GM23338 (cell line): ENCODE data around the gene IQCM.

Source experiments
- CREB1 ChIP-seq: fragments of 250-450 bp; sonication (Bioruptor Pico); IDR thresholded peaks from 2 replicates; pipeline ENCODE4 v1.5.0; 2020; ENCODE audit warnings: low read depth, mild to moderate bottlenecking, moderate library complexity
- EZH2 ChIP-seq: fragments of 200-600 bp; sonication (generic); IDR thresholded peaks from one replicate; pipeline ENCODE4 v1.8.0; 2017; ENCODE audit warnings: antibody characterized with exemption, mild to moderate bottlenecking, low read depth; ENCODE audit not compliant: unreplicated experiment
- EZH2phosphoT487 ChIP-seq: fragments of 200-600 bp; sonication (generic); IDR thresholded peaks from one replicate; pipeline ENCODE4 v1.8.1; 2018; ENCODE audit warnings: antibody characterized with exemption; ENCODE audit not compliant: unreplicated experiment
- JUNB ChIP-seq: IDR thresholded peaks from one replicate; pipeline ENCODE4 v1.6.1; 2016; ENCODE audit warnings: antibody characterized with exemption; ENCODE audit not compliant: unreplicated experiment
- NANOG ChIP-seq: IDR thresholded peaks from 2 replicates; pipeline ENCODE4 v1.6.1; 2016; ENCODE audit warnings: antibody characterized with exemption, borderline replicate concordance
- POLR2AphosphoS5 ChIP-seq: IDR thresholded peaks from 2 replicates; pipeline ENCODE4 v1.6.1; 2016; ENCODE audit warnings: antibody characterized with exemption, low read depth
- STAT1 ChIP-seq: IDR thresholded peaks from one replicate; pipeline ENCODE4 v1.6.1; 2016; ENCODE audit warnings: antibody characterized with exemption; ENCODE audit not compliant: unreplicated experiment
- ZNF114 ChIP-seq: fragments of 250-450 bp; sonication (Bioruptor Pico); IDR thresholded peaks from 2 replicates; pipeline ENCODE4 v1.5.0; 2020; ENCODE audit warnings: mild to moderate bottlenecking, moderate library complexity
- ZNF331 ChIP-seq: fragments of 250-450 bp; sonication (Bioruptor Pico); IDR thresholded peaks from 2 replicates; pipeline ENCODE4 v1.5.0; 2020; ENCODE audit warnings: low read depth, mild to moderate bottlenecking, moderate library complexity
- TF ChIP-seq, protein P1 (sequence below), 2 experiments: fragments of 200-600 bp in 1 of 2; sonication (generic) in 1 of 2; conservative IDR thresholded peaks; 2 replicates each; pipeline versions ENCODE4 v1.5.1 to v1.6.1; 2016 to 2017; ENCODE audit warnings: antibody characterized with exemption in 2 of 2, low read depth in 2 of 2, mild to moderate bottlenecking in 2 of 2, moderate library complexity in 1 of 2
- TF ChIP-seq, protein P2 (sequence below): IDR thresholded peaks from 2 replicates; pipeline ENCODE4 v1.6.1; 2016; ENCODE audit warnings: antibody characterized with exemption
- TF ChIP-seq, protein P3 (sequence below): IDR thresholded peaks from one replicate; pipeline ENCODE4 v1.6.1; 2018; ENCODE audit warnings: antibody characterized with exemption; ENCODE audit not compliant: unreplicated experiment

DNA sequence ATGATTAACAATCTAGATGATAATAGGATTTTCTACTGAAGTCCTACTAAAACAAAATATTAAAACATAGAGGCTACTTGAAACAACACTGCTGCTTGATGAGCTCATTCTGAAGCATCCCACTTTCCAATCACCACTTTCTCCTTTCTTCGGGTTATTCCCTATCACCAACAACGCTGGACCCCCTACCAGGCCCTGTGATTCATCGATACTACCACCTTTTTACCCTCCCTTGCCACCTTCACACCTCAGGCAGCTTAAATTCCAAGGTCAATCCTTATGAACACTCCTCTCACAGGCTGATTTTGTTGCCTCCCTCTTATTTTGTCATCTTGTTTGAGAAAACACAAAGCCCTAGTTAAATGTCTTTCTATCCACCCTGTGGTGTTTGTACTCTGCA, 102.6 kb downstream of the IQCM start:
- TF ChIP-seq, protein P1, sequence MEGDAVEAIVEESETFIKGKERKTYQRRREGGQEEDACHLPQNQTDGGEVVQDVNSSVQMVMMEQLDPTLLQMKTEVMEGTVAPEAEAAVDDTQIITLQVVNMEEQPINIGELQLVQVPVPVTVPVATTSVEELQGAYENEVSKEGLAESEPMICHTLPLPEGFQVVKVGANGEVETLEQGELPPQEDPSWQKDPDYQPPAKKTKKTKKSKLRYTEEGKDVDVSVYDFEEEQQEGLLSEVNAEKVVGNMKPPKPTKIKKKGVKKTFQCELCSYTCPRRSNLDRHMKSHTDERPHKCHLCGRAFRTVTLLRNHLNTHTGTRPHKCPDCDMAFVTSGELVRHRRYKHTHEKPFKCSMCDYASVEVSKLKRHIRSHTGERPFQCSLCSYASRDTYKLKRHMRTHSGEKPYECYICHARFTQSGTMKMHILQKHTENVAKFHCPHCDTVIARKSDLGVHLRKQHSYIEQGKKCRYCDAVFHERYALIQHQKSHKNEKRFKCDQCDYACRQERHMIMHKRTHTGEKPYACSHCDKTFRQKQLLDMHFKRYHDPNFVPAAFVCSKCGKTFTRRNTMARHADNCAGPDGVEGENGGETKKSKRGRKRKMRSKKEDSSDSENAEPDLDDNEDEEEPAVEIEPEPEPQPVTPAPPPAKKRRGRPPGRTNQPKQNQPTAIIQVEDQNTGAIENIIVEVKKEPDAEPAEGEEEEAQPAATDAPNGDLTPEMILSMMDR (conservative IDR thresholded peaks at IDR 0.05; ENCODE audit: low read depth in 2 of 2), result no peak
- TF ChIP-seq ZNF114 (no peak), EZH2 (no peak), POLR2AphosphoS5 (no peak), CREB1 (CRISPR knock-in tag) (no peak), JUNB (no peak), EZH2phosphoT487 (no peak), ZNF331 (no peak), NANOG (no peak), STAT1 (no peak)
- TF ChIP-seq, protein P2, sequence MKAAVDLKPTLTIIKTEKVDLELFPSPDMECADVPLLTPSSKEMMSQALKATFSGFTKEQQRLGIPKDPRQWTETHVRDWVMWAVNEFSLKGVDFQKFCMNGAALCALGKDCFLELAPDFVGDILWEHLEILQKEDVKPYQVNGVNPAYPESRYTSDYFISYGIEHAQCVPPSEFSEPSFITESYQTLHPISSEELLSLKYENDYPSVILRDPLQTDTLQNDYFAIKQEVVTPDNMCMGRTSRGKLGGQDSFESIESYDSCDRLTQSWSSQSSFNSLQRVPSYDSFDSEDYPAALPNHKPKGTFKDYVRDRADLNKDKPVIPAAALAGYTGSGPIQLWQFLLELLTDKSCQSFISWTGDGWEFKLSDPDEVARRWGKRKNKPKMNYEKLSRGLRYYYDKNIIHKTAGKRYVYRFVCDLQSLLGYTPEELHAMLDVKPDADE, result no peak
- TF ChIP-seq, protein P3, sequence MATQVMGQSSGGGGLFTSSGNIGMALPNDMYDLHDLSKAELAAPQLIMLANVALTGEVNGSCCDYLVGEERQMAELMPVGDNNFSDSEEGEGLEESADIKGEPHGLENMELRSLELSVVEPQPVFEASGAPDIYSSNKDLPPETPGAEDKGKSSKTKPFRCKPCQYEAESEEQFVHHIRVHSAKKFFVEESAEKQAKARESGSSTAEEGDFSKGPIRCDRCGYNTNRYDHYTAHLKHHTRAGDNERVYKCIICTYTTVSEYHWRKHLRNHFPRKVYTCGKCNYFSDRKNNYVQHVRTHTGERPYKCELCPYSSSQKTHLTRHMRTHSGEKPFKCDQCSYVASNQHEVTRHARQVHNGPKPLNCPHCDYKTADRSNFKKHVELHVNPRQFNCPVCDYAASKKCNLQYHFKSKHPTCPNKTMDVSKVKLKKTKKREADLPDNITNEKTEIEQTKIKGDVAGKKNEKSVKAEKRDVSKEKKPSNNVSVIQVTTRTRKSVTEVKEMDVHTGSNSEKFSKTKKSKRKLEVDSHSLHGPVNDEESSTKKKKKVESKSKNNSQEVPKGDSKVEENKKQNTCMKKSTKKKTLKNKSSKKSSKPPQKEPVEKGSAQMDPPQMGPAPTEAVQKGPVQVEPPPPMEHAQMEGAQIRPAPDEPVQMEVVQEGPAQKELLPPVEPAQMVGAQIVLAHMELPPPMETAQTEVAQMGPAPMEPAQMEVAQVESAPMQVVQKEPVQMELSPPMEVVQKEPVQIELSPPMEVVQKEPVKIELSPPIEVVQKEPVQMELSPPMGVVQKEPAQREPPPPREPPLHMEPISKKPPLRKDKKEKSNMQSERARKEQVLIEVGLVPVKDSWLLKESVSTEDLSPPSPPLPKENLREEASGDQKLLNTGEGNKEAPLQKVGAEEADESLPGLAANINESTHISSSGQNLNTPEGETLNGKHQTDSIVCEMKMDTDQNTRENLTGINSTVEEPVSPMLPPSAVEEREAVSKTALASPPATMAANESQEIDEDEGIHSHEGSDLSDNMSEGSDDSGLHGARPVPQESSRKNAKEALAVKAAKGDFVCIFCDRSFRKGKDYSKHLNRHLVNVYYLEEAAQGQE, result no peak
